NCI-H2107 treated with DMSO at 0.1 percent for 48 hours (cell line): Measurements from ENCODE around the gene BEGAIN.

Experiments used
- DNase-seq: peaks from one replicate; lab custom pipeline; 2025; ENCODE audit not compliant: unreplicated experiment; lab: John Stamatoyannopoulos, UW

The BEGAIN gene, protein sequence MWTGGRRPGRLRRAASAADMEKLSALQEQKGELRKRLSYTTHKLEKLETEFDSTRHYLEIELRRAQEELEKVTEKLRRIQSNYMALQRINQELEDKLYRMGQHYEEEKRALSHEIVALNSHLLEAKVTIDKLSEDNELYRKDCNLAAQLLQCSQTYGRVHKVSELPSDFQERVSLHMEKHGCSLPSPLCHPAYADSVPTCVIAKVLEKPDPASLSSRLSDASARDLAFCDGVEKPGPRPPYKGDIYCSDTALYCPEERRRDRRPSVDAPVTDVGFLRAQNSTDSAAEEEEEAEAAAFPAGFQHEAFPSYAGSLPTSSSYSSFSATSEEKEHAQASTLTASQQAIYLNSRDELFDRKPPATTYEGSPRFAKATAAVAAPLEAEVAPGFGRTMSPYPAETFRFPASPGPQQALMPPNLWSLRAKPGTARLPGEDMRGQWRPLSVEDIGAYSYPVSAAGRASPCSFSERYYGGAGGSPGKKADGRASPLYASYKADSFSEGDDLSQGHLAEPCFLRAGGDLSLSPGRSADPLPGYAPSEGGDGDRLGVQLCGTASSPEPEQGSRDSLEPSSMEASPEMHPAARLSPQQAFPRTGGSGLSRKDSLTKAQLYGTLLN

DNA sequence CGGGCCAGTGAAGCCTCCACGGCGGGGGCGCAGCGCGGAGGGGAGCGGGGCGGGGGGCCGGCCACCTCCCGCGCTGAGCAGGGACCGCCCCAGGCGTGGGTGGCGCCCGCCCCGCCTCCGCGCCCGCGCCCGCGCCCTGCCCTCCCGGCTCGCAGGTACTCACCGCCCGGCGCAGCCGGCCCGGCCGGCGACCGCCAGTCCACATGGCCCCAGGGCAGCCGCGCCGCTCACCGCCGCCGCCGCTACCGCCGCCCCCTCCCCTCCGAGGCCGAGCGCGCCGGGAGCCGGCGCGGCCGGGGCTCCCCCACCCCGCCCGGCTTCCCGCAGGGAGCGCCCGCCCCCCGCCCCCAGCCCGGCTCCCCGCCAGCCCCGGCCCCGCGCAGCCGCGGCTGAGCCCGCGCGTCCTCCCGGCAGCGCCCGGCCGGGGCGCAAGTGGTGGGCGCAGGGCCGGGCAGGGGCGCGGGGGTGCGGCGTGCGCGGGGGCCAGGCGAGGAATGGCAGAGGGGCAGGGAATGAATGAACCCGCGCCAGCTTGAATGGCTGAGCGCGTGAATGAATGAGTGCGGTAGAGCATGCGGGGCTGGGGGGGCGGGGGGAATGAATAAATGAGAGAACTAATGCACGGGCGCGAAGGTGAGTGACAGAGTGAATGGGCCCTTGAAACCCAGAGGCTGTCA lies at the start of gene BEGAIN:
BEGAIN (minus strand) TSS at position 332 of the 677 bp plus-strand sequence; CDS start at position 205, 127 bp downstream.
- peak; percentile 55 for DNase-seq

DNA sequence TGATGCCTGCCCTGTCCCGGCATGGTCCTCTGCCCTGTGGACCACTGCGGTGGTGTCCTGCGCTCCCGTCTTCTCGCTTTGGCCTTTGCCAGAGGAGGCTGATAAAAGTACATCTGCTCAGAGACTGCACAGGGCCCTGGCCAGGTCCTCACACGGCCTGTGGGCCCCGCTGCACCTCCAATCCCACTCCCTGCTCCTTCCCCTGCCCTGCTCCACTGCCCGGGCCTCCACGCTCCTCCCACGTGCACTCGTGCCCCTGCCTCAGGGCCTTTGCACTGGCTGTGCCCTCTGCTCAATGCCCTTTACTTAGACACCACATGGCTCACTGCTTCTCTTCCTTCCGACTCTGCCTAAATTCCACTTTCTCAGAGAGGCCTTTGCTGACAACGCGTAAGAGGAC lies 49.3 kb upstream of the BEGAIN start:
- DNase-seq, result no peak

DNA sequence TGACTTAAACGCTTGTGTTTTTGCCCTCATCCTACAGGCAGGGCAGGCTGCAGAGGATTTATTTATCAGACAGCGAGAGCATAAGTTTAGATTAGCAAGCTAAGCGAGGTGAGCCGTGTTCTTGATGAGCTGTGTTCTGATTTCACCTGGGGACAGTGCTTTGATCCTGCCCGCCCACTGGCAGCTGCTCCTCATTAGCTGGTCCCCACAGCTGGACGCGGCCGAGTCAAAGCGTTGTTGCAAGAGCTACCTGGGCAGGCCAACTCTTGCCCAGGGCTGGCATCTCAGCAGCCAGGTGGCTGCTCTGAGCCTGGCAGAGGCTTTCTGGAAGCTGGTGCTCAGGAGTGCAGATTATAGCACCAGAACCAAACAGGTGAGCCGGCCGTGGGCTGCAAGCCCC lies 46.8 kb upstream of the BEGAIN start:
- no peak for DNase-seq

DNA sequence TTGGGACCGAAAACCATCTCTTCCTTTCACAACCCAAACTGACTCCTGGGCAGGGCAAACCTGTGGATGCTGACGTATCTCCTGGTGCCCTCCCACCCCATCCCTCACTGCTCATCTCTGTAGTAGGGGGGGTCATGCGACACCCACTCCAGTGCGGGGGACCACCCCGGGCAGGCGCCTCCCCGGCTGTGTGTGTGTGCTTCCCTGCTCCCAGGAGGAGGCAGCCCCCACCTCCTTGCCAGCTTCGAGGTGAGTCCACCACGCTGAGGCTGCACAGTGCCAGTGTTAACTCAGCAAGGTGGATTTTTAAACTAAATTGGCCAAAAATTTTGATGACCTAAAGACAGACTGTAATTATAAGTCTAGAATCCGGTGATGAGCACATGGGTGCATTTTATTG lies 46.2 kb upstream of the BEGAIN start:
- DNase-seq, result no peak

DNA sequence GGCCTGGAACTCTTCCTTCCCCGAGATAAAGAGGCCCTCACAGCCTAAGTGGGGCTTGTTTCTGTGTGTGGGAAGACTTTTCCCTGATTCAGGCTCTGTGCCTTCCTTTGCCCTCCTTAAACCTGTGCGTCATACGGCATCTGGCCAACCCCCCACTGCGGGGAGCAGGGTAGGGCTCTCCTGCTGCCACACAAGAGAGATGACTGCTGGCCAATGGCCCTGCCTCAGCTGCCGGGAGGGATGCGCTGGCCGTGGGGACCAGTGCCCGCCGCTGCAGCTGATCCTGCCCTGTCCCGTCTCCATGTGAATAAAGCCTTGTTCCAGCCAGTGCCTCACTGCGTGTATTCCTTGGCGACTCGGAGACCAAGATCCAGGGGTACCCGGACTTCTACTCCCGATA lies 42.5 kb upstream of the BEGAIN start:
- DNase-seq, result no peak

DNA sequence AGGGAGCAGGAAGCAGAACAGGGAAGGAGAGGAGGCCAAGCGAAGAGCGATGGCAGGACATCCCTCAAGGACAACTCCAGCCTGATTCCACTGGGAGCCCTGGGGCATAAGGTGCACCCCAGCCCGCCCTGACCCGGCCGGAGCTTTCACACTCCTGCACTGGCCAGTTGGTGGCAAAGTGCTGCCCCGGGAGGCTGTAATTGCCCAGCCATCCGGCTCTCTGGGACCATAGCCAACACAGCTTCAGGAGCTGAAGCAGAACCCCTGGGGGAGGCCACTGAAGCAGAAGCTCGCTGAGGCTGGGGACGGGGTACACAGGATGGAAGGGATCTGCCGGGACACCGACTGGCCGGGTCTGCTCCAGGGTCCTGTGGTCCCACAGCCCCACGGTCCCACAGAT lies 41.9 kb upstream of the BEGAIN start:
- no peak for DNase-seq

DNA sequence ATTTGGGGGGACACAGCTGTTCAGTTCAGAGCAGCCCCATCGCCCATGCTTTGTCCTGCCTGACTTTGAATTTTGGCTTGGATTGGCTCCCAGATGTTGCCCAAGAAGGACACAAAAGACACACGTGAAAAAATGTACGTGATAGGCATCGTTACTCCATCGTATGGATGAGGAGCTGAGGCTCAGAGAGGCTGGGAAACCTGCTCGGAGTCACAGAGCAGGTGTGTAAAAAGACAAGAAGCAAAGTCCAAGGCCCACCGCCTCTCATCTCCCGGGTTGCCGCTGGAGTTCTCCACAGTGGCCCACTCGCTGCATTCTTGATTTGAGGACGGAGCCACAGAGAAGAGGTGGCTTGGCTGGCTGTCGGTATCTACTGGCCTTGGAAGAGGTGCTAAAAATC lies 41.0 kb upstream of the BEGAIN start:
- no peak for DNase-seq

DNA sequence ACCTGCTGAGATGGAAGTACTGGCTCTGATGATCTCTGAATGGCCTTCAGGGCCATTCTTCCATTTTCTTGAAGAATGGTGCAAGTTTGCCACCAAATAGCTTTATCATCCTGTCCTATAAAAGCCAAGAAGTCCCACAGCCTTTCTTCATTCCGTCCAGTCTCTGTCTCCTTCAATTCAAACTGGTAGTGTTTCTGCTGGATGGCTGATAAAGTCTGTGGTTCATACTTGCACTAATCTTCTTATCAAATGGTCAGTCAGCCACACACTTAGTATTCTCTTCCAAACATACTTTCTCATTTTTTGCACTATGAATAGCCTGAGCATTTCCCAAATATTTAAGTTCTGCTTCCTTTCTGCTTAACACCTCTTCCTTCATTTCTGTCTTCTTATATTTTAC lies 39.4 kb upstream of the BEGAIN start:
- no peak for DNase-seq

DNA sequence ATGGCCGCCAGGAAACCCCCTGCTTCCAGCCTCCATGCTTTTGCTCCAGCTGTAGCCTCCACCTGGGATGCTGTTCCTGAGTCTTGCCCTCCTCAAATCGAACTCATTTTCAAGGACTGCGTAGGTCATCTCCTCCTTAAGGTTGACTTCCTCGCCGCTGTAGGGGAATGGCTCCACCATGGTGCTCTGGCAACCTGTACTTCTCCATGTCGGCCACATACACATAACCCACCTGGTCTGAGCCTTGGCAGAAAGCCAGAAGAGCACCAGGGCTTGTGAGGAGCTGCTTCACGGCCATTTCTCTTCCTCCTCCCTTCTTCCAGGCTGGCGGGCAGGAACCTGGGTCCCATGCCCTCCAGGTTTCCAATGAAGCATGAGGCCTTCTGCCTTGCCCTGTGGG lies 36.7 kb upstream of the BEGAIN start:
- DNase-seq, result no peak

DNA sequence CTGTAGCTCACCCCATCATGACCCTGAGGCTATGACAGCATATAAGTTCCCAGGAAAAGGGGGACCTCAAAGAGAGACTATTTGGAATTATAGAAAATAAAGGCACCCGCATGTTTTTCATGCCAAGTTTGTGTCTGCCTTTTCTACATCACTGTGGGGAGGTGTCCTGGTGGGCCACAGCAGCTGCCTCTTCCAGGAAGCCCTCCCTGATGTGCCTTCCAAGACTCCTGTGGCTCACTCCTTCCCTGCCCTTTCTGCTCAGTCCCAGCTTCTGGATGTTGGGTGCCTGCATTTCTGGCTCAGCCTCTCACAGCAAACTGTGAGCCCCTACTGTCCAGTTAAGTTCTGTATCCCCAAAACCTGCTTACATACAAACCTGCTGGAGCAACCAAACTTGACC lies 36.3 kb upstream of the BEGAIN start:
- DNase-seq, result no peak

DNA sequence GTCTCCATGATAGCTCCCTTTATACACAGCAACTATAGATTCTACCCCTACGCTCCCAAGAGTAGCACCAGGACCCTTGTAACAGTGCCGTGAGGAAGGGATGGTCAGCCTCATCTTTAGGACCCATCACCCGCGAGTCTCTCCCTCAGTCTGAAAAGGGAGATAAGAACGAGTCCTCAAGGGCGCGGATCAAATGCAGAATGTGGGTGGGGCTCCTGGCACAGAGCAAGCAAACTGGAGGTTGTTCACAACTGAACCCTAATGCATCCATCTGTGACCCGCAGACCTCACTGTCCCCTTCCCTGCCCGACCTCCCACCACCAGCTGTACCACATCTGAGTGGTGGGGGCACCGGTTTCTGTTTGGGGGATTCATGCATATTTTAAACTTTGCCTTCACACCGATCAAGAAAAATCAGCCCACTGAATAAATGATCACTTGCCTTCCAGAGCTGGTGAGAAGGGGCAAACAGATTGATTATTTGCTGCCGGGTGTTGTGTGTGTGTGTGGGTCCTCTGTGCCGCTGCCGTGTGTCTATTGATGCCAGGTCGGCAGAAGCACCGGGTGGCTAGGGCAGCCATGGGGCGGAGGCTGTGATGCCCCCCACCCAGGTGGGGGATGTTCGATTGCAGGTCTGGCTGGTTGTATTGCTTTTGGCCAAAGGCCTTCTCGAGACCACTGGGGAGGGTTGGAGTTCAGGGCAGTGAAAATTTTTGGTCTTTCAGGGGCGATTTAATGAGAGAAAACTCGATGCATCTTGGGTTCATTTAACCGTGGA lies 35.7 kb upstream of the BEGAIN start:
- no peak for DNase-seq

DNA sequence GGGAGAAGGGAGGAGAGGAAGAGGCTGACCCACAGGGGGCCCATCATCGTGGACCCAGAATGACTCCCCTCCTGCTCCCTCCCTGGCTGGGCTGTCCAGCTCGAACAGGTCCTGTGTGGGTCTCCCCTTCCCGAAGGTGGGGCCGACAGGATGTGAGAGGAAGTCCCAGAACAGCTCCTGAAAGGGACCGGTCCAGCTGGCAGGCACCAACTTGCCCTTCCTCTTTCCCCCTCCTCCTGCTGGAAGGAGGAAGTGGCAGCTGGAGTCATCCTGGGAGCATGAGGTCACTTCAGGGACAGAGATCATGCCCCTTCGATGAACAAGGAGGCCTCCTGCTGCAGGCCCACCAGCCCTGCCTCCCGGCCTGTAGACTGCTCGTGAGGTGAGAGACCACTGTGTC lies 35.0 kb upstream of the BEGAIN start:
- no peak for DNase-seq

DNA sequence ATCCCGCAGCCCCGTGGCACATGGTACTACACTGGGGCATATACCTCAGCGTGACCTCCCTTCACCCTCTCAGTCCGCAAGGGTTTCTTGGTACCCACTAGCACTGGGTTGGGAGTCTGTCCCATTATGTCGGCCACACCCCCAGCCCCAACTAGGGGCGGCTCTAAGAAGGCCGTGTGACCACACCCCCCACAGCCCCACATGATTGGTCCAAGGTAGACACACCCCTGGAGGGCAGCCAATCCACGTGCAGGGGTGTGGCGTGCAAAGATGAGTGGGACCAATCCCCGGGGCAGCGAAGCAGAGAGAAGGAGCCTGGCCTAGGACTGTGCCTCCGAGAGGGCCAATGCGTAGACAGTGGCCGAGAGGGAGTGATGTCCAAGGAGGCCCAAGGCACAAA lies 34.6 kb upstream of the BEGAIN start:
- no peak for DNase-seq

DNA sequence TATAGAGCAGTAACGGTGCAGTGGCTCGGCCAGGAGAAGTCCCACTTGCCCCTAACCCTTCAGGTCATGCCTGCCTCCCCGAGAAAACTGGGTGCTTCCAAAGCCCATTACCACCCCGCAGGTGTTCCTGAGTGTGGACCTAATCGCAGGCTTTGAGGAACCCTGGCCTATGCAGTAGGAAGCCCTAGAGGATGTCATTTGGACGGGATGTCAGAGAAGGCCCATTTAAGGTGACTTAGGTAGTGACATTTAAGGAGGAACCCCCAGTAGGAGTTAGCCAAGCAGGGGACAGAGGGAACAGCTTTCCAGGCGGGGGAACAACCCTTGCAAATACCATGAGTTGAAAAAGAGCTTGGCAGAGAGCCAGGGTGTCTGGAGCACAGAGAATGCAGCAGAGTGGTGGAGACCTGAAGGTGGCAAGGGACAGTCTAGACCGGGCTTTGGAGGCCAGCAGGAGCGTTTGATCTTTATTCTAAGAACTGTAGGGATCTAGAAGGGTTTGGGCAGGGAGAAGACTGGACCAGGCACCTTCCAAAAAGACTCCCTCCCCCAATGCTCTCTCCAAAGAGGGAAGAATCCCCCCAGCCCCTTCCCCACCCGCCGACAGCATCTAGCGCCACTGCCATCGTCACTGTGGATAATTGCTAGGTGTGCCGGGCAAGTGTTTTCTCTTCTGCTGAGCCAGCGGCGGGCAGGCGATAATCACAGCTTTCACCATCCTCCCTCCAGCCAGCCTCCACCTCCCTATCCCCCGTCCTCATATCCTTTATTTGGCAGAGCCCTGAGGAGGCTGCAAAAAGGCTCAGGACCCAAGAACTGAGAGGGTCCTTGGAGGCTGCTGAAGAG lies 33.3 kb upstream of the BEGAIN start:
- no peak for DNase-seq

DNA sequence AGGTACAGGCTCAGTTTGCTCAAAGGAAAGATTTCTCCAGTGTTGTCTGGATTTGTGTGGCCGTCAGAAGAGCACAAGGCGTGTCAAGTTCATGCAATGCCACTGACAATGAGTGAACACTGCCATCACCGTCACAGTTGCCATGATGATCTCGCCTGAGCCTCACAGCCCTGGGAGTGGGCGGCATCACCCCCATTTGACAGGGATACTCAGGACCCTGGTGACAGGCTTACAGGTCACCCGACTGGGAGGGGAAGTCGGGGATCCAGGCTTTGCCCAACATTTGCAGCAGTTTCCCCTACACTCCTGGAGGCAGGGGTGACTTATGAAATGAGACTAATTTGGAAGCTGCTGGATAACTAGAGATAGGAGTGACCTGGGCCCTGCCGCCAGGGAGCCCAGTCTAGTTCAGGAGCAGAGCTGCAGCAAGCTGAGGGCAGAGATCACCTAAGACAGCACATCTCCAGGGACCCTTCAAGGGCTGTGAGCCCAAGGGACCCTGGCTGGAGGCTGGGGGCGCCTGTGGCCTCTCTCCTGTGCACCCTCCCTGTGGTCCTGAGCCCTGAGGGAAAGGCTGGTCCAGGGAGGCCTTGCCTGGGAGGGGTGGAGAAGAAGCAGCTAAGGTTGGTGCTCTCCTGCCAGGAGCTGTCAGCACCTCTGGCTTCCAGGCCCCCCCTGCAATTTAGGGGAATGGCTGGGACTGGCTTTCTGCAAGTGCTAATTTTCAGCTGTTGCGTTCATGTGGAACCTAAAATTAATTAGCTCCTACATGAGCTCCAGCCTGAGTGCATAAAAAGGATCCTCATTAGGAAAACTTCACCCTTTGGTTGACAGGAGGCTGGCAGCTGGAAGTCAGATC lies 32.4 kb upstream of the BEGAIN start:
- DNase-seq, result no peak

DNA sequence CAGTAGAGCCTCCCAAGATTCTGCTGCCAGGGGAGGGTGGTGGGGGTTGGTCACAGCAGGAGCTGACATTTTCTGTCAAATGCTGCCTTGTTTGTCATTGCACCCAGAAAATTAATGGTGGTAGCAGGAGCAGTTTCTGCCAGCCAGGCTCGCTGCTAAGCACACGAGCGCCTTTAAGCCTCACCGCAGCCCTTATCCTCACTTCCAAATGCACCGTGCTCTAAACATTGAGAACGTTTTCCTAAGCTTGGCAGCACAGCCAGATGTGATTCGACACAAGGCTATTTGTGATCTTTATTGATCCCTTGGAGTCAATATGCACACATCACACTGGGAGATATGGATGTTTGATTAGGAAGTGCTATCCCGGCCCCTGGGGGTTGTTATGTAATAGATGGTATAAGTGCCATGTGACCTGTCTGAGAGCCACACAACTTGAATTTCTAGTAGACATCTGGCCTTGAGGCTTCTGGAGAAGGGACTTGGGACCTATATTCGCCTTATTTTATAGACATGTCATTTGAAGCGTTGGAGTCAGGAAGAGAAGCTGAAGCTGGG lies 31.6 kb upstream of the BEGAIN start:
- DNase-seq, result no peak

DNA sequence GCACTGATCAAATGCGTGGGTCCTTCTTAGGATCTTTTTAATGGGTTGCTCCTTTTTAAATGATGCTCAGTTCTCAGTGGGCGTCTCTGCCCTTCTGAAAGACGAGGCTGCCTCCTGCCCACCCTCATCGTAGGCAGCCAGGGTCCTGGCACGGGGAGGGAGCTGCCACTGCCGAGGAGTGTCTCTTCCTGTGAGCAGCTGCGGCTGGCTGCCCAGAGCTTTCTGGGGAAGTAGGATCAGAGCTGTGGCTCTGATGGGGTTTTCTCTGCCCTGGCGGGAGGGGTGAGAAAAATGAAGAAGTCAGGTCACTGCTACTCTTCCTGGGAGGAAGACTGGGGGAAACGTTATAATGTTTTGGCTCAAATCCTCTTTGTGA lies 31.1 kb upstream of the BEGAIN start:
- no peak for DNase-seq

DNA sequence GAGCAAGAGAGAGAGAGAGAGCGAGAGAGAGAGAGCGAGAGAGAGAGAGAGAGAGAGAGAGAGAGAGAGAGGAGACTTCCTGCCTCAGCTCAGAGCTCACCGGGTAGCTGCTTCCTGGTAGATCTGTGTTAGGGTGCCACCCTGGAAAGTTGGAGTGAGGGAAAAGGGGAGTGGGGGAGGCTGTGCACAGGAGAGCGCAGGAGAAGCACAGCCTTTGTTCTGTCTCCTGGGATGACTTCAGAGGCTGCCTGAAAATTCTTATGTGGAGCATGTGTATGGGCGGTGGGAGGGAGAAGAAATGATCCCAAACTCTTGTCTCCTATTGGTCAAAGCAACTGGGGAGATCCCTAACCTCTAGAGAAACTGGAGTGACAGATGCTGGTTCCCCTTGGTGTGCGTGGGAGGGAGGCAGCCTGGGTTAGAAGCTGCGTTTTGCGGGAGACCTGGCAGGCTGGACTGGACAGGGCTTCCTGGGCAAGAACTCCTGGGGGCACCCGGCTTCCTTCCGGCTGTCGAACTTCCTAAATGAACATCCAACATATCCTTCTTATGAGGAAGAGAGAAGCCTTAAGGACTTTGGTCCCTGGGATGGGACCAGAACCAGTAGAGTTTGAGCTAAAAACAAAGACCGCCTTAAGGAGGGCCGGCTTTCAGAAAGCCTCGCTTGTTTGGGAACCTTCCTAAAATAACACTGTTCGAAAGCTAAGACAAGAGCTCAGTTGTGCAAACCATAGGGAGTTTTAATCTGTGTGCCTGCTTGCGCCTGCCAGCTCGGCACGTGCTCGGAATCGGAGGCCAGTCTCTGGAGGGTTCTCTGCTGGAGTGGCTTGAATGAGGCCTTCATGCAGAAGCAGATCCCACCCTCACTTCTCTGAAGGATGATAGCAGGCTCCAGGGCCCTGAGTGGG lies 30.4 kb upstream of the BEGAIN start:
- DNase-seq, result no peak
